GM18505 (cell line): ENCODE measurements around the gene PARM1.

ENCODE experiments used
- ATAC-seq: cut with Tn5 transposase; IDR thresholded peaks from one replicate; pipeline ENCODE4 v1.9.1; 2021; ENCODE audit not compliant: unreplicated experiment
- POLR2A ChIP-seq: IDR thresholded peaks from 4 replicates; pipeline ENCODE4 v1.6.1; 2011; ENCODE audit warnings: borderline replicate concordance; ENCODE audit not compliant: insufficient read depth, insufficient read length; ENCODE audit errors: extremely low read depth

PARM1 gene

GRCh38 chr4:74953647-74954046 is 20.7 kb downstream of the PARM1 start:
- TF ChIP-seq POLR2A: no peak
- no peak for ATAC-seq

- no peak for ATAC-seq
- no peak for TF ChIP-seq POLR2A
Measured at GRCh38 chr4:74958881-74959280, 26.0 kb downstream of the PARM1 start.

- ATAC-seq: no peak
- TF ChIP-seq POLR2A: no peak
Measured at GRCh38 chr4:74961230-74961629, 28.3 kb downstream of the PARM1 start.

- ATAC-seq: no peak
- no peak for TF ChIP-seq POLR2A
Measured at GRCh38 chr4:74962584-74962983, 29.7 kb downstream of the PARM1 start.

- no peak for TF ChIP-seq POLR2A
- ATAC-seq: no peak
Measured at GRCh38 chr4:74964311-74964710, 31.4 kb downstream of the PARM1 start.

- ATAC-seq: no peak
- TF ChIP-seq POLR2A: no peak
Measured at GRCh38 chr4:74967324-74967723, 34.4 kb downstream of the PARM1 start.

- ATAC-seq: peak; percentile 70
- TF ChIP-seq POLR2A: no peak
Measured at GRCh38 chr4:74968456-74969164, 35.7 kb downstream of the PARM1 start.

- ATAC-seq: no peak
Measured at GRCh38 chr4:74969507-74970474, 36.9 kb downstream of the PARM1 start.

GRCh38 chr4:74970577-74970976 is 37.7 kb downstream of the PARM1 start:
- no peak for ATAC-seq

More at GRCh38 chr4:74969507-74970474, 36.9 kb downstream of the PARM1 start:
- TF ChIP-seq POLR2A: no peak

GRCh38 chr4:74971862-74972261 is 38.9 kb downstream of the PARM1 start:
- no peak for TF ChIP-seq POLR2A
- ATAC-seq: no peak

More at GRCh38 chr4:74970577-74970976, 37.7 kb downstream of the PARM1 start:
- TF ChIP-seq POLR2A: no peak

GRCh38 chr4:74975082-74975481 is 42.2 kb downstream of the PARM1 start:
- no peak for TF ChIP-seq POLR2A

GRCh38 chr4:74975848-74976824 is 43.2 kb downstream of the PARM1 start:
- TF ChIP-seq POLR2A: no peak
- ATAC-seq: no peak

More at GRCh38 chr4:74975082-74975481, 42.2 kb downstream of the PARM1 start:
- ATAC-seq: no peak
